Parathyroid adenoma (tissue), 2 donors: ENCODE results near the gene POMGNT2.

ENCODE experiments used
- H2AFZ ChIP-seq: fragments of 300-600 bp; sonication (generic); one replicate; pipeline ENCODE4 v1.7.0; 2017; ENCODE audit warnings: antibody characterized with exemption, mild to moderate bottlenecking
- H3K27ac ChIP-seq: fragments of 300-600 bp; sonication (generic); one replicate; pipeline ENCODE4 v1.7.0; 2017
- H3K27me3 ChIP-seq: fragments of 300-600 bp; sonication (generic); one replicate; pipeline ENCODE4 v1.7.0; 2017; ENCODE audit warnings: low read length; ENCODE audit not compliant: control insufficient read depth, insufficient read depth
- H3K36me3 ChIP-seq: fragments of 300-600 bp; sonication (generic); one replicate; pipeline ENCODE4 v1.7.0; 2017; ENCODE audit warnings: low read length; ENCODE audit not compliant: control insufficient read depth, insufficient read depth
- H3K4me1 ChIP-seq: fragments of 300-600 bp; sonication (generic); one replicate; pipeline ENCODE4 v1.7.0; 2017; ENCODE audit warnings: control low read depth
- H3K4me2 ChIP-seq: fragments of 300-600 bp; sonication (generic); one replicate; pipeline ENCODE4 v1.7.0; 2017; ENCODE audit warnings: low read length
- H3K4me3 ChIP-seq: fragments of 300-600 bp; sonication (generic); one replicate; pipeline ENCODE4 v1.7.0; 2017; ENCODE audit warnings: low read depth, low read length
- H3K79me2 ChIP-seq: fragments of 300-600 bp; sonication (generic); one replicate; pipeline ENCODE4 v1.7.0; 2017; ENCODE audit warnings: control low read depth
- H3K9ac ChIP-seq: fragments of 300-600 bp; sonication (generic); one replicate; pipeline ENCODE4 v1.7.0; 2017; ENCODE audit warnings: mild to moderate bottlenecking
- H3K9me3 ChIP-seq: fragments of 300-600 bp; sonication (generic); one replicate; pipeline ENCODE4 v1.7.0; 2017; ENCODE audit warnings: low read length; ENCODE audit not compliant: control insufficient read depth
- TF ChIP-seq, protein P1 (sequence below): fragments of 300-600 bp; sonication (generic); IDR thresholded peaks from one replicate; pipeline ENCODE4 v1.7.0; 2017; ENCODE audit warnings: antibody characterized with exemption, mild to moderate bottlenecking
- donor health status: primary hyperparathyroidism.

Gene POMGNT2

DNA sequence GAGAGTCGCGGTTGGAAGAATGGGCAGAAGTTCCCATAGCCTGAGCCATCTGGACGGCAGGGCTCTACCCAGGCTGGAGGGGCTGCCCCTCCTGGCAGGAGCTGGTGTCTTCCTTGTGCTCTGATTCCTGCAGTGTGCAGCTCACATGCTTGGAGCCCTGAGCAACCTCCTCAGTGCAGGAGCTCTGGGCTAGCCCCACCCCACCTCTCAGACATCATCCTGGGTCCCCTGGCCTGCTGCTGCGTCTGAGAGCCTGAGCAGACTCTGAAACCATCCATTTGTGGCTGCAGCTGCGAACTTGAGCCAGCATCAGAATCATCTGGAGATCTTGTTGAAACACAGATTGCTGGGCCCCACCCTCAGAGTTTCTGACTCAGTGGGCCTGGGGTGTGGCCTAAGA lies 42.8 kb downstream of the POMGNT2 start:
- Histone ChIP-seq H3K36me3 (no peaks in the 10 kb centered on the region), H3K27ac (no peak overlapping the region), H3K27me3 (no peaks in the 10 kb centered on the region), H3K9ac (no peak overlapping the region), H3K4me3 (no peak overlapping the region), H3K79me2 (no peaks in the 10 kb centered on the region), H2AFZ (no peak overlapping the region), H3K9me3 (no peaks in the 10 kb centered on the region), H3K4me1 (no peaks in the 10 kb centered on the region), H3K4me2 (no peak overlapping the region)
- TF ChIP-seq, protein P1, sequence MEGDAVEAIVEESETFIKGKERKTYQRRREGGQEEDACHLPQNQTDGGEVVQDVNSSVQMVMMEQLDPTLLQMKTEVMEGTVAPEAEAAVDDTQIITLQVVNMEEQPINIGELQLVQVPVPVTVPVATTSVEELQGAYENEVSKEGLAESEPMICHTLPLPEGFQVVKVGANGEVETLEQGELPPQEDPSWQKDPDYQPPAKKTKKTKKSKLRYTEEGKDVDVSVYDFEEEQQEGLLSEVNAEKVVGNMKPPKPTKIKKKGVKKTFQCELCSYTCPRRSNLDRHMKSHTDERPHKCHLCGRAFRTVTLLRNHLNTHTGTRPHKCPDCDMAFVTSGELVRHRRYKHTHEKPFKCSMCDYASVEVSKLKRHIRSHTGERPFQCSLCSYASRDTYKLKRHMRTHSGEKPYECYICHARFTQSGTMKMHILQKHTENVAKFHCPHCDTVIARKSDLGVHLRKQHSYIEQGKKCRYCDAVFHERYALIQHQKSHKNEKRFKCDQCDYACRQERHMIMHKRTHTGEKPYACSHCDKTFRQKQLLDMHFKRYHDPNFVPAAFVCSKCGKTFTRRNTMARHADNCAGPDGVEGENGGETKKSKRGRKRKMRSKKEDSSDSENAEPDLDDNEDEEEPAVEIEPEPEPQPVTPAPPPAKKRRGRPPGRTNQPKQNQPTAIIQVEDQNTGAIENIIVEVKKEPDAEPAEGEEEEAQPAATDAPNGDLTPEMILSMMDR, result no peak

- Histone ChIP-seq H3K27ac (no peak overlapping the region), H3K9me3 (no peaks in the 10 kb centered on the region), H3K36me3 (no peaks in the 10 kb centered on the region), H3K4me3 (no peak overlapping the region), H3K4me1 (no peaks in the 10 kb centered on the region), H3K79me2 (no peaks in the 10 kb centered on the region), H3K4me2 (no peak overlapping the region), H2AFZ (no peak overlapping the region), H3K27me3 (no peaks in the 10 kb centered on the region), H3K9ac (no peak overlapping the region)
- TF ChIP-seq, protein P1, result no peak
These were observed 43.3 kb downstream of the POMGNT2 start for GRCh38 chr3:43062564-43063040.

- Histone ChIP-seq H3K36me3 (no peaks in the 10 kb centered on the region), H3K4me3 (no peak overlapping the region), H3K9me3 (no peaks in the 10 kb centered on the region), H3K79me2 (no peaks in the 10 kb centered on the region), H3K9ac (no peak overlapping the region), H3K27ac (no peak overlapping the region), H2AFZ (no peak overlapping the region), H3K4me1 (no peaks in the 10 kb centered on the region), H3K4me2 (no peak overlapping the region), H3K27me3 (no peaks in the 10 kb centered on the region)
- TF ChIP-seq, protein P1, result no peak
These were observed 43.8 kb downstream of the POMGNT2 start for GRCh38 chr3:43062040-43062563.

DNA sequence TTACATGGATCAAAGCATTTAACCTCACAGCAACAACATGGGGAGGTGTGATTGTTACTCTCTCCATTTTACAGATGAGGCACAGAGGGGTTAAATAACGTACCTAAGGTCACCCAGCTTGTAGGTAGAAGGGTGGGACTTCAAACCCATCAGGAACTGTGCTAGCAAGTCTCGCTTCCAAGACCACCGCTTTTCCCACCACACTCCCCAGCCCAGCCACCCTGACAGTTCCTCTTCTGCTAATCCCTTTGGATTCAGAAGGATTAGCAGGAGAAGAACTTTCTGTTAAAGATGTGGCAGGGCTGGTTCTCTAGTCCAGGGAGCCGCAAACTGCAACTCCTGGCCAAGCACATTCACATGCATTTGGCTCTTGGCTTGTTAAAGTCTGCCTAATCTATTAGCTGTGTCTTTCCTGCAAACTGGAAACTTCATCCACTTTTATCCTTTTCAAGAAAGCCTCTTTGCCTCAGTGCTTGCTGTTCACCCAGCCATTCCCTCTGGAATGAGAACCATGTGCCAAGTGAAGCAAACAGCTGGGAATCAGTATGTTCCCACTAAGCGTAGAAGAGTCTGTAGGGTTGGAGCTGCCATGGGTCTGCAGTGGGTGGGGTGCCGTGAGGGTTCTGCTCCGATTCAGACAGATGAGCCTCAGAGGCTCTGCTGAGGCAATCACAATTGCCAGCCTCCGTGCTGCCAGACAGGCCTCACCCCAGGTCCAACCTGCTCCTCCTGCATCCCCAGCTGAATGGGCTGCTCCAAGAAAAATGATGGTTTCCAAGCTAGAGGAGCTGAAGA lies 44.6 kb downstream of the POMGNT2 start:
- TF ChIP-seq, protein P1, result no peak
- Histone ChIP-seq H3K4me3 (no peak overlapping the region), H3K79me2 (no peaks in the 10 kb centered on the region), H2AFZ (no peak overlapping the region), H3K9me3 (no peaks in the 10 kb centered on the region), H3K36me3 (no peaks in the 10 kb centered on the region), H3K9ac (no peak overlapping the region), H3K4me2 (no peak overlapping the region), H3K4me1 (no peaks in the 10 kb centered on the region), H3K27me3 (no peaks in the 10 kb centered on the region), H3K27ac (no peak overlapping the region)
